Karpas-422 (cell line): ENCODE results near the gene CHCHD6. TPM values are rescaled to one million over a fixed set of nuclear protein-coding genes. Genes with fewer than 3 reads are reported as not detected.

Source experiments
- DNase-seq: peaks from one replicate; pipeline ENCODE4 v3.0.0-alpha.2; 2015
- H2AFZ ChIP-seq: fragments of 200-600 bp; sonication (generic); 2 replicates; pipeline ENCODE4 v1.6.1; 2014; ENCODE audit warnings: antibody characterized with exemption, low read length, mixed read lengths
- H3K27ac ChIP-seq: fragments of 200-600 bp; sonication (generic); 2 replicates; pipeline ENCODE4 v1.5.1; 2014; ENCODE audit warnings: mild to moderate bottlenecking, low read length, moderate library complexity
- H3K27me3 ChIP-seq: fragments of 200-600 bp; sonication (generic); 2 replicates; pipeline ENCODE4 v1.6.1; 2014; ENCODE audit warnings: low read length, mixed read lengths
- H3K36me3 ChIP-seq: fragments of 200-600 bp; sonication (generic); 2 replicates; pipeline ENCODE4 v1.6.1; 2014; ENCODE audit warnings: low read length, mixed read lengths; ENCODE audit not compliant: insufficient read depth
- H3K4me1 ChIP-seq: fragments of 200-600 bp; sonication (generic); 2 replicates; pipeline ENCODE4 v1.6.1; 2014; ENCODE audit warnings: mild to moderate bottlenecking, low read length, mixed read lengths
- H3K4me2 ChIP-seq: fragments of 200-600 bp; sonication (generic); 2 replicates; pipeline ENCODE4 v1.6.1; 2014; ENCODE audit warnings: low read length, low read depth, mild to moderate bottlenecking; ENCODE audit not compliant: poor library complexity, severe bottlenecking
- H3K4me3 ChIP-seq: fragments of 200-600 bp; sonication (generic); 2 replicates; pipeline ENCODE4 v1.5.1; 2014; ENCODE audit warnings: mild to moderate bottlenecking, antibody characterized with exemption, low read length, mixed read lengths
- H3K79me2 ChIP-seq: fragments of 200-600 bp; sonication (generic); 2 replicates; pipeline ENCODE4 v1.6.1; 2014; ENCODE audit warnings: mild to moderate bottlenecking, low read length, mixed read lengths
- H3K9ac ChIP-seq: fragments of 200-600 bp; sonication (generic); 2 replicates; pipeline ENCODE4 v1.6.0; 2014; ENCODE audit warnings: low read length
- H3K9me2 ChIP-seq: fragments of 200-600 bp; sonication (generic), shearing (Covaris generic); replicated peaks from 2 replicates; pipeline ENCODE4 v1.6.0; 2014; ENCODE audit warnings: mild to moderate bottlenecking, low read length, moderate library complexity; ENCODE audit not compliant: insufficient read depth
- H3K9me3 ChIP-seq: fragments of 300-700, 200-600 bp; sonication (generic); 2 replicates; pipeline ENCODE4 v1.6.1; 2014; ENCODE audit warnings: low read length, mixed read lengths
- H4K20me1 ChIP-seq: fragments of 200-600 bp; sonication (generic); 2 replicates; pipeline ENCODE4 v1.6.1; 2014; ENCODE audit warnings: mild to moderate bottlenecking, antibody characterized with exemption, low read length, low read depth; ENCODE audit not compliant: insufficient read depth
- total RNA-seq: library from RNA; depleted of rRNA; stranded (reverse); fragments of >200 nt; shearing (Covaris generic); gene quantifications from 2 replicates; pipeline ENCODE4 v1.2.3, GENCODE V29; 2014; ENCODE audit warnings: low replicate concordance

The CHCHD6 gene
- total RNA-seq, 1 experiment from 2014 or later = 12.8 TPM

DNA sequence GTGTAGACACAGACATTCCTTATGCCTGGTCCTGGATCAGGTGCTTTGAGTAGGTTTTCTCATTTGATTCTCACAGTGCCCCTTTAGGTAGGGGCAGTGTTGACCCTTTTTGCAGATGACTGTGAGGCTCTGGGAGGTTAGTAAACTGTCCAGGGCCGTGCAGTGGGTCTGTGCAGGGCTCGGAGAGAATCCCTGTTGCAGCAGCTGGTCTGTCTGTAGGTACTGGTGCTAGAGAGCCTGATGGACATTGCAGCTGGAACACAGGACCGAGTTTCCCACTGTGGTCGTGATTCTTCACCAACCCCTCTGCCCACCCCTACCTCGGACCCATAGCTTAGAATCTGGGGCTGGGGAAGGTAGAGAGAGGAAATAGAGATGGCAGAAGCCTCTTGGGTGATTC is 51.8 kb downstream of the CHCHD6 start:
- DNase-seq = no peak
- H3K4me3 ChIP-seq = no peak overlapping the region

GRCh38 chr3:126758026-126758425 is 54.0 kb downstream of the CHCHD6 start:
- no peaks in the 10 kb centered on the region for H3K27me3 ChIP-seq
- H3K4me3 ChIP-seq = no peak overlapping the region
- H4K20me1 ChIP-seq = peaks cover 32% of the 10 kb centered on the region
- H3K27ac ChIP-seq = no peak overlapping the region
- no peak overlapping the region for H2AFZ ChIP-seq
- no peaks in the 10 kb centered on the region for H3K4me1 ChIP-seq
- no peak overlapping the region for H3K9ac ChIP-seq
- no peak overlapping the region for H3K4me2 ChIP-seq
- no peaks in the 10 kb centered on the region for H3K9me3 ChIP-seq
- no peak for DNase-seq
- H3K36me3 ChIP-seq = no peaks in the 10 kb centered on the region
- no peaks in the 10 kb centered on the region for H3K79me2 ChIP-seq
- no peaks in the 10 kb centered on the region for H3K9me2 ChIP-seq

More for the DNA sequence above, 51.8 kb downstream of the CHCHD6 start:
- Histone ChIP-seq H4K20me1 (peaks cover 38% of the 10 kb centered on the region), H3K9me3 (no peaks in the 10 kb centered on the region), H3K9ac (no peak overlapping the region), H3K4me1 (no peaks in the 10 kb centered on the region), H3K27me3 (no peaks in the 10 kb centered on the region), H3K36me3 (no peaks in the 10 kb centered on the region), H3K27ac (no peak overlapping the region), H3K4me2 (no peak overlapping the region), H3K79me2 (no peaks in the 10 kb centered on the region), H3K9me2 (no peaks in the 10 kb centered on the region), H2AFZ (no peak overlapping the region)

DNA sequence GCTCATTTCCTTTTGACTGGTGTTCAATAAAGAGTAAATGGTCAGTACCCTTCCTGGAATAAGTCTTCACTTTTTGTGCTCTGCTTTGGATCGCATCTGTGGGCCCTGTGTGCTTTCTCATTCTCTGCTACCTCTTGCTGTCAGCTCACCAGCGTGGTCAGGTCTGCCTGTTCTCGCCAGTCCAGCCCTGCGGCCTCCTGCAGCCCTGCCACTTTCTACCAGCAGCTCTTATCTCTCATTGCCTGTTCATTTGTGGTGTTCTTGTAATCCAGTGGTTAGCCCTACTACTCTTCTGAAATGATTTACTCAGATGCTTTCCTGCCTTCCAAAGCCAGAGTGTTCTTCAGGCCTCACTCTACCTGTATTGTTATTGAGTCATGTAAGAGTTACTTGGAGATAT is 54.8 kb downstream of the CHCHD6 start:
- no peaks in the 10 kb centered on the region for H3K36me3 ChIP-seq
- H3K4me3 ChIP-seq = no peak overlapping the region
- no peak overlapping the region for H3K9ac ChIP-seq
- no peaks in the 10 kb centered on the region for H3K9me3 ChIP-seq
- no peaks in the 10 kb centered on the region for H3K27me3 ChIP-seq
- DNase-seq = no peak
- H3K9me2 ChIP-seq = no peaks in the 10 kb centered on the region
- peaks cover 28% of the 10 kb centered on the region for H4K20me1 ChIP-seq
- H2AFZ ChIP-seq = no peak overlapping the region
- no peaks in the 10 kb centered on the region for H3K4me1 ChIP-seq
- H3K79me2 ChIP-seq = no peaks in the 10 kb centered on the region
- no peak overlapping the region for H3K4me2 ChIP-seq
- no peak overlapping the region for H3K27ac ChIP-seq

DNA sequence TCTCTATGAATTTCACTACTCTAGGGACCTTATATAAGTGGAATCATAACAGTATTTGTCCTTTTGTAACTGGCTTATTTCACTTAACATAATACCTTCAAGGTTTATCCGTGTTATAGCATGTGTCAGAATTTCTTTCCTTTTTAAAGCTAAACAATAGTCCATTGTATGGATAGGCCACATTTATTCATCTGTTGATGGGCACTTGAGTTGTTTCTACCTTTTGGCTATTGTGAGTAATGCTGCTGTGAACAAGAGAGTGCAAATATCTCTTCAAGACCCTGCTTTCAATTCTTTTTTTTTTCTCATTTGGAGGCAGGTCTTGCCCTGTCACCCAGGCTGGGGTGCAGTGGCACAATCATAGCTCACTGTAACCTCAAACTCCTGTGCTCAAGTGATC is 56.5 kb downstream of the CHCHD6 start:
- Histone ChIP-seq H2AFZ (no peak overlapping the region), H4K20me1 (peaks cover 15% of the 10 kb centered on the region; the same call in 1 of the 2 replicates), H3K4me1 (no peaks in the 10 kb centered on the region), H3K4me3 (no peak overlapping the region), H3K9ac (no peak overlapping the region), H3K9me2 (no peaks in the 10 kb centered on the region), H3K27me3 (no peaks in the 10 kb centered on the region), H3K36me3 (no peaks in the 10 kb centered on the region), H3K9me3 (no peaks in the 10 kb centered on the region), H3K4me2 (no peak overlapping the region), H3K27ac (no peak overlapping the region), H3K79me2 (no peaks in the 10 kb centered on the region)
- DNase-seq = no peak

DNA sequence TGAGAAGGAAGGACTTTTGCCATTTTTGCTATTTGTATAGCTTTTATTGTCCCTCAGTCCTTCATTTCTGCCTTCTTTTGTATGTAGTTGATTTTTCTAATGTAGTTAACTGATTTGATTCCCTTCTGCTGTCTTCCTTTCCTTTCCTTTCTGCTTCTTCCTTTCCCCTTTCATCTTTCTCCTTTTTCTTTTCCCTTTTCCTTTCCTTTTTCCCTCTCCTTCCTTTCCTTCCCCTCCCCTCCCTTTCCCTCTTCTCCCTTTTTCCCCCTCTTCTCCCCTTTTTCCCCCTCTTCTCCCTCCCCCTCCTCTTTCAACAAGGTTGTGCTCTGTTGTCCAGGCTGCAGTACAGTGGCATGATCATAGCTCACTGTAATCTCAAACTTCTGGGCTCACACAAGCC is 59.0 kb downstream of the CHCHD6 start:
- Histone ChIP-seq H3K4me3 (no peak overlapping the region), H4K20me1 (peaks cover 12% of the 10 kb centered on the region; the same call in 1 of the 2 replicates), H3K79me2 (no peaks in the 10 kb centered on the region), H3K9ac (no peak overlapping the region), H3K36me3 (no peaks in the 10 kb centered on the region), H3K4me2 (no peak overlapping the region), H3K27ac (no peak overlapping the region), H2AFZ (no peak overlapping the region), H3K9me3 (no peaks in the 10 kb centered on the region), H3K4me1 (no peaks in the 10 kb centered on the region), H3K9me2 (no peaks in the 10 kb centered on the region), H3K27me3 (no peaks in the 10 kb centered on the region)
- DNase-seq = no peak

DNA sequence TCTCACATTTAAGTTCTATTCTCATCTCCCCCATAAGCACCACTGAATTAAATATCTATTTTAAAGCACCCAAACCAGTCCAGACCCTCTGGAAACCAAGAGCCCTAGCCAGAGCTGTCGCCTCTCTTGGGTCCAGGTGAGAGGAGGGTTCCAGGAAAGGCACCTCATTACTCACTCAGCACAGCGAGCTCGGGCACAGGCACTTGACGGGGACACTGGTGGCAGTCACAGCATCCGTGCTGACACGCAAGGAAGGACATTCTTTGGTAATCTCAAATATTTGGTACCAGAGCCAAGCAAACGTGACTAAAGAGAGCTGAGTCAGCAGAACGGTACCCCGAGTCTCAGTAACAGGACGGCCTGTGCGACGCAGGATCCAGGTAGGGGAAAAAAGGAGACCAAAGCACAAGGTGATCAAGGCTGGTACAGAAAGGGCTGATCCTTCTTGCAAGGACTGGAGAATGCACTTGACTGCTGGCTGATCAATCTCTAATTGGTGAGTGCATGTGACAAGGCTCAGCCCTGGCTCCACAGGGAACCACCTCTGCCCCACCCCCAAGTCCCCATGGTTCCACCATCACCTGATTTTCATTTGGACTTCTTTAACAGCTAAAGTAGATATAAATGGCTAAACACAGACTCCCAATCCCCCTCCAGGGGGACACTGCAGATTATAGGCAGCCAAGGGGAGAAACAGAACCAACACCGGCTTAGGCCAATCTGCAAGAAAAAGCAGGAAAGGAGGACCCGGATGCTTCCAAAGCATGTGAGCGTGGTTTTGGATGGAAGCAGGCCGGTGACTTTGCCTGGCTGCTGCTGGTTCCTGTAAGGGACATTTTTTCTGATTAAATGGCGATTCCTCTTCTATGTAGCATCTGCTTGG is 61.4 kb downstream of the CHCHD6 start:
- Histone ChIP-seq H3K27ac (no peak overlapping the region), H3K4me2 (no peak overlapping the region), H4K20me1 (peaks cover 11% of the 10 kb centered on the region; the same call in 1 of the 2 replicates), H3K27me3 (no peaks in the 10 kb centered on the region), H3K36me3 (no peaks in the 10 kb centered on the region), H3K9ac (no peak overlapping the region), H3K4me3 (no peak overlapping the region), H3K9me2 (no peaks in the 10 kb centered on the region), H3K79me2 (no peaks in the 10 kb centered on the region), H3K9me3 (no peaks in the 10 kb centered on the region), H2AFZ (no peak overlapping the region), H3K4me1 (no peaks in the 10 kb centered on the region)
- DNase-seq = no peak

DNA sequence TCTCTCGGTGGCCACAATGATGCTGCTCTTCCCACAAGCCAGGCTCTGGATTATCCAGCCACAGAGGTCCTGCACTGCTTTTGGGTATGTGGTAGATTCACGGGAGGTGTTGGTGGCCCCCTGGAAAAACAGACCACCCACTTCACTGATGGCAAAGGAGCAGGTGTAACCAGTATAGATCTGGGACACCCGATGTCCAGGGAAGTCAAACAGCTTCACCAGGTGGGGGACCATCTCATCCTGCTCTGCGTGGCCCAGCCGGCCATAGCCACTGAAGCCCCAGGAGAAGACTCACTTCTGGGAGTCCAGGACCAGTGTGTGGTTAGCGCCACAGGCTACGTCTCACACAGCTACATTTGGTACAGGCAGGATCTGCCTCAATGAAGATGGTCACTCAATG is 62.6 kb downstream of the CHCHD6 start:
- Histone ChIP-seq H3K79me2 (no peaks in the 10 kb centered on the region), H3K36me3 (no peaks in the 10 kb centered on the region), H3K9me2 (no peaks in the 10 kb centered on the region), H3K9me3 (no peaks in the 10 kb centered on the region), H3K27ac (no peak overlapping the region), H3K9ac (no peak overlapping the region), H3K27me3 (no peaks in the 10 kb centered on the region), H3K4me3 (no peak overlapping the region), H3K4me2 (no peak overlapping the region), H2AFZ (no peak overlapping the region), H3K4me1 (no peaks in the 10 kb centered on the region), H4K20me1 (peaks cover 6% of the 10 kb centered on the region; the same call in 1 of the 2 replicates)
- no peak for DNase-seq

GRCh38 chr3:126768903-126769302 is 64.9 kb downstream of the CHCHD6 start:
- no peak overlapping the region for H3K9ac ChIP-seq
- H3K9me2 ChIP-seq = no peaks in the 10 kb centered on the region
- H3K9me3 ChIP-seq = no peaks in the 10 kb centered on the region
- DNase-seq = no peak
- H2AFZ ChIP-seq = no peak overlapping the region
- no peaks in the 10 kb centered on the region for H3K4me1 ChIP-seq
- H3K27me3 ChIP-seq = no peaks in the 10 kb centered on the region
- no peak overlapping the region for H3K4me2 ChIP-seq
- H3K36me3 ChIP-seq = no peaks in the 10 kb centered on the region
- no peak overlapping the region for H3K27ac ChIP-seq
- H4K20me1 ChIP-seq = 0 out of 2 replicates have a peak, but pooled peaks cover 8% of the 10 kb centered on the region
- no peaks in the 10 kb centered on the region for H3K79me2 ChIP-seq
- H3K4me3 ChIP-seq = no peak overlapping the region
